CD4-positive, alpha-beta T cell (primary cell): Measurements from ENCODE around the gene PLPP7. TPM values are rescaled to one million over a fixed set of nuclear protein-coding genes. Genes with fewer than 3 reads are reported as not detected.
"Not testable (repeated sequence)": the region's sequence is repeated elsewhere in the genome, so short reads cannot be mapped to it uniquely, and the experiment has no call there.

Source experiments
- ATAC-seq: fragments of 200-7000 bp; cut with Tn5 transposase; one replicate; pipeline ENCODE4 v1.10.0; 2022; ENCODE audit warnings: mild to moderate bottlenecking; ENCODE audit not compliant: poor library complexity
- CTCF ChIA-PET: fragments of 350-600 bp; sonication (Branson Sonifier 250); formaldehyde crosslinking; loops from one replicate; lab custom pipeline; 2021; ENCODE audit warnings: antibody characterized with exemption, inconsistent platforms; lab: Charles Lee
- POLR2A ChIA-PET: fragments of 350-600 bp; sonication (Branson Sonifier 250); formaldehyde crosslinking; loops from one replicate; lab custom pipeline; 2021; ENCODE audit warnings: antibody characterized with exemption, inconsistent platforms; lab: Charles Lee
- DNase-seq, 14 experiments: peaks; one replicate each; pipeline ENCODE4 v3.0.0-alpha.2; 2013 to 2020; ENCODE audit warnings: mixed read lengths in 2 of 14
- H3K27ac ChIP-seq, 2 donors: one replicate each; pipeline versions ENCODE4 v1.5.1 to v1.7.0; 2013; ENCODE audit warnings: low read length in 2 of 2, low read depth in 1 of 2, mild to moderate bottlenecking in 1 of 2
- H3K27me3 ChIP-seq, 2 experiments: 1 replicate in 1 of 2; 2 replicates in 1 of 2; pipeline versions ENCODE4 v1.6.1 to v1.7.0; 2013; ENCODE audit warnings: low read length in 2 of 2, control low read depth in 1 of 2, mild to moderate bottlenecking in 1 of 2, moderate library complexity in 1 of 2; ENCODE audit not compliant: insufficient read depth in 2 of 2, control insufficient read depth in 1 of 2
- H3K36me3 ChIP-seq: one replicate; pipeline ENCODE4 v1.6.1; 2013; ENCODE audit warnings: low read length, control low read depth; ENCODE audit not compliant: insufficient read depth
- H3K4me1 ChIP-seq: one replicate; pipeline ENCODE4 v1.6.1; 2013; ENCODE audit warnings: low read length, control low read depth; ENCODE audit not compliant: insufficient read depth
- H3K4me3 ChIP-seq: one replicate; pipeline ENCODE4 v1.5.1; 2013; ENCODE audit warnings: mild to moderate bottlenecking, low read length, moderate library complexity
- H3K9me3 ChIP-seq, 2 experiments: 1 replicate in 1 of 2; 2 replicates in 1 of 2; pipeline versions ENCODE4 v1.6.1 to v1.7.0; 2013; ENCODE audit warnings: low read length in 2 of 2, mild to moderate bottlenecking in 2 of 2, control low read depth in 1 of 2, moderate library complexity in 1 of 2; ENCODE audit not compliant: control insufficient read depth in 1 of 2, insufficient read depth in 1 of 2
- H3K27ac Mint-ChIP-seq: one replicate; pipeline ENCODE4 v1.8.0; 2020; ENCODE audit warnings: mixed read lengths
- H3K27me3 Mint-ChIP-seq: one replicate; pipeline ENCODE4 v1.8.0; 2021; ENCODE audit warnings: mixed read lengths
- H3K36me3 Mint-ChIP-seq: one replicate; pipeline ENCODE4 v1.8.0; 2021; ENCODE audit warnings: low read depth, mixed read lengths
- H3K4me1 Mint-ChIP-seq: one replicate; pipeline ENCODE4 v1.8.0; 2021; ENCODE audit warnings: low read depth, mixed read lengths
- H3K4me3 Mint-ChIP-seq: one replicate; pipeline ENCODE4 v1.8.0; 2020; ENCODE audit warnings: mild to moderate bottlenecking, mixed read lengths
- H3K9me3 Mint-ChIP-seq: one replicate; pipeline ENCODE4 v1.8.0; 2020; ENCODE audit warnings: mixed read lengths
- CTCF ChIP-seq: fragments of 200-600 bp; IDR thresholded peaks from one replicate; pipeline ENCODE4 v1.8.0; 2022; ENCODE audit warnings: antibody characterized with exemption, mild to moderate bottlenecking
- intact Hi-C, 2 experiments: fragments of 100-400 bp; cut with DNase I in 1 of 2; cut with micrococcal nuclease in 1 of 2; formaldehyde crosslinking; loops; one replicate each; pipeline versions ENCODE4 v1.15.1 to v1.9.0; 2023 to 2025; cut with DNase I, micrococcal nuclease
- total RNA-seq, 174 experiments: library from RNA in 2 of 174; stranded (reverse) in 2 of 174; gene quantifications; one replicate each; pipeline ENCODE4 v1.2.3 and lab custom pipeline; 2021 to 2026

Gene PLPP7
- total RNA-seq, 2 experiments from 2014 or later, result 0.22 TPM; not detected in 1

DNA sequence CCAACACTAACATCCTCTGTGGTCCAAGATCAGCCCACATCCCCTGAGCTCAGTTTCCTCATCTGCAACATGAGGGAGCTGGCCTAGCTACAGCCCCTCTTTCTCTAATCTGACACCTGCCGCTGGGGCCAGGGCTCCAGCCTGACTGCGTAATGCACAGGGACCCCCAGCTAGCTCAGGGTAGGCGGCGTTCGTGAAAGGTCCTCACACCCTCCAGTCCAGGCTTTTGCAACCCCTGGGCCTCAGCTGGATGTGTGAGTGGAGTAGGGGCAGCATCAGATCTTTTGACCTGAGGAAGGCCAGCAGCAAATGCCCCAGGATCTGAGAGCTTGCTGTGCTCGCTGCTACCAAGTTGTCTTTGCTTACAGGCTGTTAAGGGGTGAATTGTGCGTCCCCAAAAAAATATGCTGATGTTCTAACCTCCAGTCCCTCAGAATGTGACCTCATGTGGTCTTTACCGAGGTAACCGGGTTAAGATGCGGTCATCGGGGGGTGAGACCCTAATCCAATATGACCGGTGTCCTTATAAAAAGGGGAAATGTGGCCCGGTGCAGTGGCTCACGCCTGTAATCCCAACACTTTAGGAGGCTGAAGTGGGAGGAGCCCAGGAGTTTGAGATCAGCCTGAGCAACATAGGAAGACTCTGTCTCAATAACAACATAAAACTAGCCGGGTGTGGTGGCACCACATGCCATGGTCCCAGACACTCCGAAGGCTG, 47.8 kb downstream of the PLPP7 start:
- Mint-ChIP-seq H3K27ac (no peak overlapping the region), H3K4me1 (peaks cover 4% of the 10 kb centered on the region), H3K36me3 (no peaks in the 10 kb centered on the region), H3K4me3 (no peak overlapping the region), H3K9me3 (no peaks in the 10 kb centered on the region), H3K27me3 (no peaks in the 10 kb centered on the region)
- no peak for ATAC-seq
- ChIA-PET POLR2A (interaction anchor here (1.0 kb wide), 1 partner anchor 82 kb away, joined by 3 read pairs; no protein-coding TSS in a partner anchor), CTCF (interaction anchor here (0.8 to 2.9 kb wide), 6 partner anchors 13 to 158 kb away, joined by 3 to 80 read pairs (median 4); no protein-coding TSS in a partner anchor)
- TF ChIP-seq CTCF, result no peak
- intact Hi-C loops, result loop anchor here (5.0 to 10.0 kb wide), 4 partner anchors 55 to 102 kb away; partner anchors contain the start of gene FAM78A (in 1 of the 2)
- no peaks in the 10 kb centered on the region for H3K36me3 ChIP-seq
- no peak overlapping the region for H3K4me3 ChIP-seq
- H3K27ac ChIP-seq, result no peak overlapping the region
- H3K27me3 ChIP-seq, result no peaks in the 10 kb centered on the region
- peaks cover 7% of the 10 kb centered on the region for H3K4me1 ChIP-seq
- no peak for DNase-seq
- H3K9me3 ChIP-seq, result no peaks in the 10 kb centered on the region

DNA sequence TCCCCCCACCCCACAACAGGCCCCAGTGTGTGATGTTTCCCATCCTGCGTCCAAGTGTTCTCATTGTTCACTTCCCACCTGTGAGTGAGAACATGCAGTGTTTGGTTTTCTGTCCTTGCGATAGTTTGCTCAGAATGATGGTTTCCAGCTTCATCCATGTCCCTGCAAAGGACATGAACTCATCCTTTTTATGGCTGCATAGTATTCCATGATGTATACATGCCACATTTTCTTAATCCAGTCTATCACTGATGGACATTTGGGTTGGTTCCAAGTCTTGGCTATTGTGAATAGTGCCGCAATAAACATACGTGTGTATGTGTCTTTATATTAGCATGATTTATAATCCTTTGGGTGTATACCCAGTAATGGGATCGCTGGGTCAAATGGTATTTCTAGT, 49.7 kb downstream of the PLPP7 start:
- H3K4me3 ChIP-seq, CTCF ChIA-PET, H3K27ac Mint-ChIP-seq, ATAC-seq, DNase-seq, H3K27me3 Mint-ChIP-seq, H3K9me3 Mint-ChIP-seq, H3K36me3 Mint-ChIP-seq, H3K27ac ChIP-seq, H3K4me3 Mint-ChIP-seq, H3K9me3 ChIP-seq, POLR2A ChIA-PET, H3K4me1 ChIP-seq, H3K27me3 ChIP-seq, H3K4me1 Mint-ChIP-seq, H3K36me3 ChIP-seq: not testable (repeated sequence)
- intact Hi-C loops, result loop anchor here (5.0 to 10.0 kb wide), 4 partner anchors 57 to 104 kb away; partner anchors contain the start of gene FAM78A (in 1 of the 2)

DNA sequence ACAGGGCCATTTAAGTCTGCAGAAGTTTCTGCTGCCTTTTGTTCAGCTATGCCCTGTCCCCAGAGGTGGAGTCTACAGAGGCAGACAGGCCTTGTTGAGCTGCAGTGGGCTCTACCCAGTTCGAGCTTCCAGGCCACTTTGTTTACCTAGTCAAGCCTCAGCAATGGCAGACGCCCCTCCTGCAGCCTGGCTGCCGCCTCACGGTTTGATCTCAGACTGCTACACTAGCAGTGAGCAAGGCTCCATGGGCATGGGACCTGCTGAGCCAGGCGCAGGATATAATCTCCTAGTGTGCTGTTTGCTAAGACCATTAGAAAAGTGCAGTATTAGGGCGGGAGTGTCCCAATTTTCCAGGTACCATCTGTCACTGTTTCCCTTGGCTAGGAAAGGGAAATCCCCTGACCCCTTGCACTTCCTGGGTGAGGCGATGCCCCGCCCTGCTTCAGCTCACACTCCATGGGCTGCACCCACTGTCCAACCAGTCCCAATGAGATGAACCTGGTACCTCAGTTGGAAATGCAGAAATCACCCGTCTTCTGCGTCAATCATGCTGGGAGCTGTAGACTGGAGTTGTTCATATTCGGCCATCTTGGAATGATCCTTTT, 55.5 kb downstream of the PLPP7 start:
- H3K4me3 ChIP-seq, H3K27ac Mint-ChIP-seq, H3K36me3 Mint-ChIP-seq, H3K27ac ChIP-seq, H3K4me3 Mint-ChIP-seq, POLR2A ChIA-PET, H3K27me3 Mint-ChIP-seq, CTCF ChIA-PET, H3K27me3 ChIP-seq, H3K4me1 ChIP-seq, intact Hi-C loops, H3K9me3 ChIP-seq, H3K36me3 ChIP-seq, H3K4me1 Mint-ChIP-seq, H3K9me3 Mint-ChIP-seq, ATAC-seq, DNase-seq: not testable (repeated sequence)

- Histone ChIP-seq H3K27ac (no peak overlapping the region), H3K4me3 (no peak overlapping the region), H3K36me3 (no peaks in the 10 kb centered on the region), H3K4me1 (peaks cover 11% of the 10 kb centered on the region), H3K27me3 (no peaks in the 10 kb centered on the region), H3K9me3 (no peaks in the 10 kb centered on the region)
- Mint-ChIP-seq H3K36me3 (no peaks in the 10 kb centered on the region), H3K4me1 (peaks cover 9% of the 10 kb centered on the region), H3K4me3 (no peak overlapping the region), H3K27ac (no peak overlapping the region), H3K9me3 (no peaks in the 10 kb centered on the region), H3K27me3 (no peaks in the 10 kb centered on the region)
- ChIA-PET CTCF (no interaction called here), POLR2A (no interaction called here)
- ATAC-seq, result no peak
- DNase-seq, result no peak
- no peak for TF ChIP-seq CTCF
- intact Hi-C loops, result no loop called here
These were observed 57.0 kb downstream of the PLPP7 start for GRCh38 chr9:131346559-131346958.
